Umbilical cord (tissue), 2 donors: Measurements from ENCODE around the gene MTHFSD. TPM values are rescaled to one million over a fixed set of nuclear protein-coding genes. Genes with fewer than 3 reads are reported as not detected.

Experiments
- DNase-seq: peaks from one replicate; pipeline ENCODE4 v3.0.0-alpha.2; 2015; ENCODE audit warnings: low spot score
- total RNA-seq: library from RNA; depleted of rRNA; stranded (reverse); fragments of >200 nt; gene quantifications from one replicate; pipeline ENCODE4 v1.2.3, GENCODE V29; 2014; ENCODE audit warnings: low replicate concordance; ENCODE audit not compliant: insufficient read depth

Gene MTHFSD
- total RNA-seq, 1 donor from 2014 or later: 8.7 TPM

GRCh38 chr16:86514481-86515376, 40.3 kb downstream of the MTHFSD start:
- DNase-seq: no peak

GRCh38 chr16:86513471-86514277, 41.4 kb downstream of the MTHFSD start:
- DNase-seq: no peak

GRCh38 chr16:86512860-86513470, 42.1 kb downstream of the MTHFSD start:
- no peak for DNase-seq

- no peak for DNase-seq
Observed at GRCh38 chr16:86512301-86512859, 42.7 kb downstream of the MTHFSD start.

DNA sequence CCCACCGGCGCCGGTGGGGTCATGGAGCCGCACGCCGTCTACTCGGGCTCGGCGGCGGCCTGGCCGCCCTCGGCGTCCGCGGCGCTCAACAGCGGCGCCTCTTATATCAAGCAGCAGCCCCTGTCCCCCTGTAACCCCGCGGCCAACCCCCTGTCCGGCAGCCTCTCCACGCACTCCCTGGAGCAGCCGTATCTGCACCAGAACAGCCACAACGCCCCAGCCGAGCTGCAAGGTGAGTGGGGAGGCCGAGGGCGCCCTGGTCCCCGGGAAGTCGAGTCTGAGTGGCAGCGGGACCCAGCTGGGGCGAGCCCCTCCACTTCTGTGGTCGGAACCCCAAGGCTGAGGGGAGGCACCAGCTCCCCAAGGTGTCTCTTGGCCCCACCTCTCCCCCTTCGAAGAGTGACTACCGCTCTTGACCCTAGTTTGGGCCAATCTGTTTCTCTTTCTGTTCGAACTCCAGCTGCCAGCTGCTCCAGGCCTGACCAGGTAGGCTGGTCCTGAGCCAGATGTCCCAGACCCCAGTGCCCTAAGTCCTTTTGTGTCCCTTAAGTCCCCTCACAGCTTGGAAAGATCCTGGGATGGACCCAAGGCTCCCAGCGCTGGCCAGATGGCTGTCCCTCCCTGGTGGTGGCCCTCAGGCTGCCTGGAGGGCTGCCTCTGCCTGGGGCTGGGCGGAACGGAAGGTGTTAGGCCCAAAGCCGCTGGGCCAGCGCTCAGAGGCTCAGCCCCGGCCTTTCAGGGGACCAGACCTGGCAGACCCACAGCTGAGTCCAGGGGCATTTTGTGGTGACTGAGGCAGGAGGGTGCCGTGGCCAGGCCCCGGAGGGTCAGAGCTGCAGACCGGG, 43.5 kb downstream of the MTHFSD start:
- DNase-seq: no peak

GRCh38 chr16:86510465-86511261, 44.4 kb downstream of the MTHFSD start, which contains the start of gene FOXF1:
Gene FOXF1, plus strand, starts transcription at chr16:86510527. Its CDS starts 43 bp downstream, at chr16:86510570.
- DNase-seq: peak; percentile 24

- DNase-seq: peak; percentile 38
Observed at GRCh38 chr16:86509759-86510464, 45.1 kb downstream of the MTHFSD start.

DNA sequence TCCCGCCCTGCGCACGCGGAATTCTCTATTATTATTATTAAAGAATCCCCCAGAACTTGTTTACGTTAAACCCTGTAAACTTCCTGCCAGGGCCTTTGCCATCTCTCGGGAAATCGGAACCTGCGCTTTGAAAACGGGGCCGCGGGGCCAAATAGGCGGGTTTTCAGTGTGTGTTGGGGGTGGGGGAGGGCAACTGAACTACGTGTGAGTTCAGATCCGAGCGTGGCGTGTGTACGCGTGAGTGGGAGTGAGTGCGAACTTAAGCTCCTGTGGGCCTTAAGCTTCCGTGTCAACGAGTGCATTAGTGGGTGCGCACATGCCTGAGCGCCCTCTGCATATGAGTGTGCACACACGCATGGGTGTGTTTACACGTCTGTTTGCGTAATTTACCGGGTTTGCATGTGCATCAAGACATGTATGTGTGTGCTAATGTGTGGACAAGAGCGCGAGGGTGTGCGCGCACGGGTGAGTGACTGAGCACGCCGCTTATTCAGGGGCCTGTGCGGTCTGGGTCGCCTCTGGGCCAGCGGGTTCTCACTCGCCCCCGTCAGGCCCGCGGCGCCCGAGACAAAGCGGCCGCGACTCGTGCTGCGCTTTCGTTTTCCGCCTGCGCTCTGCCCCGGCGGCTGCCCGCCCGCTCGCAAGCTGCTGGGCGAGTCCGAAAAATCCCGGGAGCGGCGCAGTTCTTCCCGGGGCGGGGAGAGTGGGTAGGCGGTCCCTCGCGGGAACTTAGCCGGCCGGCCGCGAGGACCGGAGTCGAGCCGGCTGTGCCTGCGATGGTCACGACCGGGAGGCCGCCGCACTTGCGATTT, 45.9 kb downstream of the MTHFSD start:
- peak; percentile 53 for DNase-seq

GRCh38 chr16:86508028-86508946, 46.7 kb downstream of the MTHFSD start:
- no peak for DNase-seq

- no peak for DNase-seq
Observed at GRCh38 chr16:86507173-86508027, 47.6 kb downstream of the MTHFSD start.

- no peak for DNase-seq
Observed at GRCh38 chr16:86505899-86506864, 48.9 kb downstream of the MTHFSD start.

- no peak for DNase-seq
Observed at GRCh38 chr16:86505185-86505898, 49.7 kb downstream of the MTHFSD start.

DNA sequence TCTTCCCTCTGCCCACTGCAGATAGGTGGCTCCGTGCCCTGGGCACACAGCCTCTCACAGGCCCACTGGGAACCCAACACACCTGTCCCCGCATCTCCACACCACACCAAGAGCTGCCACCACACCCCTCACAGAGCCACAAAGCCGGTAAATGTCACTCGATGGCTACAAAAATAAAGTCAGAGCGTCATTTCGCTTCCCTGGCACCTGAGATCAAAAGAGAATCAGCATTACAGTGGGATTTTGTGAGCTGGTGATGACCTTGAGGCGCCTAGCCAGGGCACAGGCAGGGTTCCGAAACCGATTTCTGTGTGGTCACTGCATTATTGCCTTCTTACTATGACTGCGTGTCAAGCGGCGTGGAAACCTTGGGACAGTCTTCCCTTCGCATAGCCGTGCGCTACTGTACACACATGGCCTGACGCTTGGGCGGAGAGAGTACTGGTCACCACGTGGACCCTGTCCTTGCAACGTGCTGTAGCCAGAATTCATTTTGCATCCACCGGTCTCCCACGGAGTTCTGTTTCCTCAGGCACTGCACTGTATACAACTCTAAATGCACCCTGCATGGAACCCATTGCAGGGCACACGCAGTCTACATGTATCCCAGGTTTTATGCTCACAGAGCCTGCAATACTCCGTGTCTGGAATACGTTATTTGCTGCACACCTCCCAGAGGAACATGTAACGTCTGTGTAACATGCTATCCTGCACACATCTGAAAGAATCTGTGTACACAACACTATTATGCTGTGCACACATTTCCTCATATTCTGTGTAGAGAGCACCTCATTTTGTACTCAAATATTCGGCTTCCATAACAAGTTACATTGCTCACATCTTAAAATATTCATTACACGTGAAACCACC, 50.5 kb downstream of the MTHFSD start:
- DNase-seq: no peak
